Gastroesophageal sphincter (tissue), 3 donors: ENCODE results near the gene SLC6A4.

ENCODE experiments used
- POLR2A ChIP-seq, 2 donors: fragments of 450-650 bp; IDR thresholded peaks; one replicate each; pipeline ENCODE4 v1.6.1; 2017; ENCODE audit warnings: antibody characterized with exemption in 2 of 2, mild to moderate bottlenecking in 2 of 2, moderate library complexity in 1 of 2
- TF ChIP-seq, protein P1 (sequence below), 4 experiments: fragments of 200-600 bp in 2 of 4; fragments of 450-650 bp in 2 of 4; sonication (generic) in 1 of 4; IDR thresholded peaks; one replicate each; pipeline ENCODE4 v1.5.1; 2017 to 2019; ENCODE audit warnings: antibody characterized with exemption in 4 of 4, mild to moderate bottlenecking in 2 of 4, moderate library complexity in 2 of 4

DNA sequence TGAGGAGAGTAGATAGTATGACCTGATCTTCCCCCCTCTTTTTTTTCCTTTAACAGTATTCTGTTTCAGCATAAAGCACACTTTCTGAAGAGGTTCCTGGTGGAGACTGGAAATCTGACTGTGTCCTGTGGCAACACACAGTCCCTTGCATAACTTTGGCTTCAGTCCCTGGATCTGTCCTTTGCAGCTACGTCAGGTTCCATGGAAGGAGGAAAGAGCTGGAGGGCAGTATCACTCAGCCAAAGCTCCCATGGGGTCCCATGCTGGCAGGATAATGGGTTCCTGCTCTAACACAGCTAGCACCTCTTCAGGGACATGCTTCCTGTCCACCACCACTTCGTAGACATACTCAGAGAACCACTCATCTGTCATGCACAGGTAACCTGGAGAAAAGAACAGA lies 13.3 kb upstream of the SLC6A4 start:
- TF ChIP-seq, protein P1, sequence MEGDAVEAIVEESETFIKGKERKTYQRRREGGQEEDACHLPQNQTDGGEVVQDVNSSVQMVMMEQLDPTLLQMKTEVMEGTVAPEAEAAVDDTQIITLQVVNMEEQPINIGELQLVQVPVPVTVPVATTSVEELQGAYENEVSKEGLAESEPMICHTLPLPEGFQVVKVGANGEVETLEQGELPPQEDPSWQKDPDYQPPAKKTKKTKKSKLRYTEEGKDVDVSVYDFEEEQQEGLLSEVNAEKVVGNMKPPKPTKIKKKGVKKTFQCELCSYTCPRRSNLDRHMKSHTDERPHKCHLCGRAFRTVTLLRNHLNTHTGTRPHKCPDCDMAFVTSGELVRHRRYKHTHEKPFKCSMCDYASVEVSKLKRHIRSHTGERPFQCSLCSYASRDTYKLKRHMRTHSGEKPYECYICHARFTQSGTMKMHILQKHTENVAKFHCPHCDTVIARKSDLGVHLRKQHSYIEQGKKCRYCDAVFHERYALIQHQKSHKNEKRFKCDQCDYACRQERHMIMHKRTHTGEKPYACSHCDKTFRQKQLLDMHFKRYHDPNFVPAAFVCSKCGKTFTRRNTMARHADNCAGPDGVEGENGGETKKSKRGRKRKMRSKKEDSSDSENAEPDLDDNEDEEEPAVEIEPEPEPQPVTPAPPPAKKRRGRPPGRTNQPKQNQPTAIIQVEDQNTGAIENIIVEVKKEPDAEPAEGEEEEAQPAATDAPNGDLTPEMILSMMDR (IDR thresholded peaks at IDR 0.05) = no peak
- no peak for TF ChIP-seq POLR2A (IDR thresholded peaks at IDR 0.05)
